Mesenchymal stem cell (in vitro differentiated cells and primary cell): Measurements from ENCODE around the gene SPNS1.

ENCODE experiments used
- DNase-seq: peaks from one replicate; pipeline ENCODE4 v3.0.0-alpha.2; 2013
- H2AFZ ChIP-seq: one replicate; pipeline ENCODE4 v1.6.1; 2013; ENCODE audit warnings: low read depth, mild to moderate bottlenecking, control low read depth, inconsistent platforms, low read length, moderate library complexity
- H2AK5ac ChIP-seq: 2 replicates; pipeline ENCODE4 v1.6.1; 2013; ENCODE audit warnings: low read length, moderate library complexity, mild to moderate bottlenecking, inconsistent platforms; ENCODE audit not compliant: severe bottlenecking
- H2BK120ac ChIP-seq: one replicate; pipeline ENCODE4 v1.6.1; 2013; ENCODE audit warnings: low read depth, mild to moderate bottlenecking, inconsistent platforms, low read length, moderate library complexity
- H2BK12ac ChIP-seq, 2 experiments: one replicate each; pipeline ENCODE4 v1.6.1; 2013; ENCODE audit warnings: inconsistent platforms in 2 of 2, low read length in 2 of 2, mild to moderate bottlenecking in 2 of 2, moderate library complexity in 2 of 2, control low read depth in 1 of 2
- H2BK15ac ChIP-seq: one replicate; pipeline ENCODE4 v1.6.1; 2013; ENCODE audit warnings: mild to moderate bottlenecking, low read depth, inconsistent platforms; ENCODE audit not compliant: poor library complexity, severe bottlenecking
- H2BK5ac ChIP-seq: 2 replicates; pipeline ENCODE4 v1.6.1; 2013; ENCODE audit warnings: low read depth, mild to moderate bottlenecking, low read length, control low read depth, inconsistent platforms; ENCODE audit not compliant: poor library complexity, severe bottlenecking
- H3K14ac ChIP-seq, 2 experiments: one replicate each; pipeline ENCODE4 v1.6.1; 2013; ENCODE audit warnings: inconsistent platforms in 2 of 2, low read length in 2 of 2, control low read depth in 1 of 2, mild to moderate bottlenecking in 1 of 2, moderate library complexity in 1 of 2
- H3K18ac ChIP-seq, 2 experiments: one replicate each; pipeline ENCODE4 v1.6.1; 2013; ENCODE audit warnings: inconsistent platforms in 2 of 2, low read length in 2 of 2, control low read depth in 1 of 2, low read depth in 1 of 2, mild to moderate bottlenecking in 1 of 2
- H3K23ac ChIP-seq, 2 experiments: one replicate each; pipeline ENCODE4 v1.6.1; 2013; ENCODE audit warnings: inconsistent platforms in 2 of 2, low read length in 2 of 2, mild to moderate bottlenecking in 2 of 2, moderate library complexity in 2 of 2, control low read depth in 1 of 2
- H3K27ac ChIP-seq: 2 replicates; pipeline ENCODE4 v1.5.1; 2013; ENCODE audit warnings: mild to moderate bottlenecking, moderate library complexity, low read length, control low read depth, inconsistent platforms; ENCODE audit not compliant: poor library complexity, severe bottlenecking
- H3K27me3 ChIP-seq, 2 experiments: 2 replicates each; pipeline versions ENCODE4 v1.6.1 to v1.7.0; 2013; ENCODE audit warnings: low read length in 2 of 2, mild to moderate bottlenecking in 2 of 2, moderate library complexity in 2 of 2, control low read depth in 1 of 2, inconsistent platforms in 1 of 2; ENCODE audit not compliant: control insufficient read depth in 1 of 2, insufficient read depth in 1 of 2
- H3K36me3 ChIP-seq, 2 experiments: 2 replicates each; pipeline versions ENCODE4 v1.6.1 to v1.7.0; 2013; ENCODE audit warnings: low read length in 2 of 2, control low read depth in 1 of 2, inconsistent platforms in 1 of 2, low read depth in 1 of 2, mild to moderate bottlenecking in 1 of 2; ENCODE audit not compliant: insufficient read depth in 2 of 2, control insufficient read depth in 1 of 2
- H3K4ac ChIP-seq, 2 experiments: one replicate each; pipeline ENCODE4 v1.6.1; 2013; ENCODE audit warnings: inconsistent platforms in 2 of 2, low read length in 2 of 2, mild to moderate bottlenecking in 2 of 2, moderate library complexity in 2 of 2, control low read depth in 1 of 2, low read depth in 1 of 2
- H3K4me1 ChIP-seq: 2 replicates; pipeline ENCODE4 v1.6.1; 2013; ENCODE audit warnings: low read depth, low read length, control low read depth; ENCODE audit not compliant: control insufficient read depth, insufficient read depth
- H3K4me2 ChIP-seq: 2 replicates; pipeline ENCODE4 v1.6.1; 2013; ENCODE audit warnings: low read length, mild to moderate bottlenecking, inconsistent platforms; ENCODE audit not compliant: poor library complexity, severe bottlenecking
- H3K4me3 ChIP-seq, 2 experiments: 2 replicates each; pipeline versions ENCODE4 v1.5.1 to v1.7.0; 2013; ENCODE audit warnings: low read length in 2 of 2, mild to moderate bottlenecking in 2 of 2, control low read depth in 1 of 2, low read depth in 1 of 2; ENCODE audit not compliant: insufficient read depth in 1 of 2
- H3K79me1 ChIP-seq: replicated peaks from 2 replicates; pipeline ENCODE4 v1.6.1; 2013; ENCODE audit warnings: mild to moderate bottlenecking, control low read depth, low read length, inconsistent platforms; ENCODE audit not compliant: poor library complexity, severe bottlenecking
- H3K9ac ChIP-seq: 2 replicates; pipeline ENCODE4 v1.7.0; 2013; ENCODE audit warnings: mild to moderate bottlenecking, low read length, moderate library complexity
- H3K9me3 ChIP-seq: 2 replicates; pipeline ENCODE4 v1.7.0; 2013; ENCODE audit warnings: mild to moderate bottlenecking, low read length; ENCODE audit not compliant: control insufficient read depth
- H4K8ac ChIP-seq: one replicate; pipeline ENCODE4 v1.6.1; 2013; ENCODE audit warnings: inconsistent platforms, mild to moderate bottlenecking, low read length, moderate library complexity
- H4K91ac ChIP-seq: one replicate; pipeline ENCODE4 v1.6.1; 2013; ENCODE audit warnings: mild to moderate bottlenecking, low read length, inconsistent platforms
- WGBS: methylation state at CpG from one replicate; pipeline ENCODE4 v1.1.7; 2013; ENCODE audit warnings: mixed read lengths; 5-methylcytosine and 5-hydroxymethylcytosine counted together

SPNS1 gene

GRCh38 chr16:28930203-28930602, 44.4 kb upstream of the SPNS1 start:
- Histone ChIP-seq H2AK5ac (no peak overlapping the region), H3K36me3 (no peaks in the 10 kb centered on the region), H2BK15ac (no peak overlapping the region), H3K79me1 (no peaks in the 10 kb centered on the region), H3K9ac (no peak overlapping the region), H4K91ac (no peak overlapping the region), H4K8ac (no peak overlapping the region), H2BK120ac (no peak overlapping the region), H2BK5ac (no peak overlapping the region), H3K14ac (no peak overlapping the region), H3K4me1 (peaks cover 4% of the 10 kb centered on the region), H3K23ac (no peak overlapping the region), H2BK12ac (no peak overlapping the region), H3K18ac (no peak overlapping the region), H3K9me3 (no peaks in the 10 kb centered on the region), H3K4me2 (no peak overlapping the region), H3K4me3 (no peak overlapping the region), H3K4ac (no peak overlapping the region), H3K27ac (no peak overlapping the region), H3K27me3 (peaks cover 0 to 9% of the 10 kb centered on the region in 2 experiments), H2AFZ (no peak overlapping the region)
- DNase-seq: no peak
- 87% methylated on average over 3 of the region's 3 CpGs for WGBS

GRCh38 chr16:28930652-28931051, 43.9 kb upstream of the SPNS1 start:
- Histone ChIP-seq H3K18ac (no peak overlapping the region), H3K9ac (no peak overlapping the region), H2AFZ (no peak overlapping the region), H3K14ac (no peak overlapping the region), H3K4me2 (no peak overlapping the region), H3K23ac (no peak overlapping the region), H3K27ac (no peak overlapping the region), H2BK5ac (no peak overlapping the region), H3K27me3 (peaks cover 0 to 9% of the 10 kb centered on the region in 2 experiments), H2BK12ac (no peak overlapping the region), H3K9me3 (no peaks in the 10 kb centered on the region), H3K4me3 (no peak overlapping the region), H2BK120ac (no peak overlapping the region), H3K4me1 (peaks cover 4% of the 10 kb centered on the region), H3K79me1 (no peaks in the 10 kb centered on the region), H3K4ac (no peak overlapping the region), H2BK15ac (no peak overlapping the region), H4K8ac (no peak overlapping the region), H3K36me3 (no peaks in the 10 kb centered on the region), H4K91ac (no peak overlapping the region), H2AK5ac (no peak overlapping the region)
- 71% methylated on average over 2 of the region's 3 CpGs for WGBS
- no peak for DNase-seq

- no peak for DNase-seq
- Histone ChIP-seq H3K27ac (no peak within 1 kb of the TSS), H3K4me3 (no peak within 1 kb of the TSS), H3K23ac (no peak within 1 kb of the TSS), H3K79me1 (no peaks in the 10 kb centered on the region), H4K91ac (no peak within 1 kb of the TSS), H3K4me2 (no peak within 1 kb of the TSS), H3K27me3 (peaks cover 0 to 9% of the 10 kb centered on the region in 2 experiments), H3K18ac (no peak within 1 kb of the TSS), H2BK12ac (no peak within 1 kb of the TSS), H2BK5ac (no peak within 1 kb of the TSS), H2AK5ac (no peak within 1 kb of the TSS), H2BK15ac (no peak within 1 kb of the TSS), H2BK120ac (no peak within 1 kb of the TSS), H3K4ac (no peak within 1 kb of the TSS), H3K14ac (no peak within 1 kb of the TSS), H3K4me1 (peaks cover 2% of the 10 kb centered on the region), H3K9me3 (no peaks in the 10 kb centered on the region), H3K36me3 (no peaks in the 10 kb centered on the region), H4K8ac (no peak within 1 kb of the TSS), H2AFZ (no peak within 1 kb of the TSS), H3K9ac (no peak within 1 kb of the TSS)
- WGBS: 100% methylated on average over 1 of the region's 10 CpGs
These were observed 42.8 kb upstream of the SPNS1 start, which contains the start of gene CD19 for GRCh38 chr16:28931801-28932225. CD19 (plus strand) TSS chr16:28931971; CDS start chr16:28932001, 30 bp downstream.

DNA sequence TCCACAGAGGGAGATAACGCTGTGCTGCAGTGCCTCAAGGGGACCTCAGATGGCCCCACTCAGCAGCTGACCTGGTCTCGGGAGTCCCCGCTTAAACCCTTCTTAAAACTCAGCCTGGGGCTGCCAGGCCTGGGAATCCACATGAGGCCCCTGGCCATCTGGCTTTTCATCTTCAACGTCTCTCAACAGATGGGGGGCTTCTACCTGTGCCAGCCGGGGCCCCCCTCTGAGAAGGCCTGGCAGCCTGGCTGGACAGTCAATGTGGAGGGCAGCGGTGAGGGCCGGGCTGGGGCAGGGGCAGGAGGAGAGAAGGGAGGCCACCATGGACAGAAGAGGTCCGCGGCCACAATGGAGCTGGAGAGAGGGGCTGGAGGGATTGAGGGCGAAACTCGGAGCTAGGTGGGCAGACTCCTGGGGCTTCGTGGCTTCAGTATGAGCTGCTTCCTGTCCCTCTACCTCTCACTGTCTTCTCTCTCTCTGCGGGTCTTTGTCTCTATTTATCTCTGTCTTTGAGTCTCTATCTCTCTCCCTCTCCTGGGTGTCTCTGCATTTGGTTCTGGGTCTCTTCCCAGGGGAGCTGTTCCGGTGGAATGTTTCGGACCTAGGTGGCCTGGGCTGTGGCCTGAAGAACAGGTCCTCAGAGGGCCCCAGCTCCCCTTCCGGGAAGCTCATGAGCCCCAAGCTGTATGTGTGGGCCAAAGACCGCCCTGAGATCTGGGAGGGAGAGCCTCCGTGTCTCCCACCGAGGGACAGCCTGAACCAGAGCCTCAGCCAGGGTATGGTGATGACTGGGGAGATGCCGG, 42.0 kb upstream of the SPNS1 start:
- Histone ChIP-seq H4K91ac (no peak overlapping the region), H3K23ac (no peak overlapping the region), H4K8ac (no peak overlapping the region), H3K27ac (no peak overlapping the region), H3K79me1 (no peaks in the 10 kb centered on the region), H3K14ac (no peak overlapping the region), H2AFZ (no peak overlapping the region), H3K4ac (no peak overlapping the region), H2AK5ac (no peak overlapping the region), H3K4me3 (no peak overlapping the region), H3K4me1 (peaks cover 2% of the 10 kb centered on the region), H3K4me2 (no peak overlapping the region), H3K36me3 (no peaks in the 10 kb centered on the region), H3K18ac (no peak overlapping the region), H3K9ac (no peak overlapping the region), H2BK15ac (no peak overlapping the region), H3K27me3 (peaks cover 0 to 9% of the 10 kb centered on the region in 2 experiments), H2BK12ac (no peak overlapping the region), H3K9me3 (no peaks in the 10 kb centered on the region), H2BK120ac (no peak overlapping the region), H2BK5ac (no peak overlapping the region)
- DNase-seq: no peak
- WGBS: 88% methylated on average over 19 of the region's 20 CpGs
